ENCODE measurements around the gene TMEM45A. TPM values are rescaled to one million over a fixed set of nuclear protein-coding genes. Genes with fewer than 3 reads are reported as not detected.

The TMEM45A gene
- total RNA-seq, 1 experiment from 2014 or later = 10.1 TPM

GRCh38 chr3:100522125-100522524 is 29.7 kb downstream of the TMEM45A start:
- Histone ChIP-seq H2AK5ac (ENCODE audit: insufficient read length, low read length) (no peak overlapping the region), H3K4me1 (ENCODE audit: insufficient read depth, low read length) (no peaks in the 10 kb centered on the region), H3K9ac (ENCODE audit: extremely low read depth, insufficient read length, low read length) (no peak overlapping the region), H2BK5ac (ENCODE audit: insufficient read length, low read length) (no peak overlapping the region), H4K20me1 (ENCODE audit: control insufficient read depth, insufficient read depth, insufficient read length) (no peaks in the 10 kb centered on the region), H2BK20ac (ENCODE audit: low read depth, low read length, poor library complexity, severe bottlenecking) (no peak overlapping the region), H3K18ac (ENCODE audit: insufficient read length, low read depth, low read length) (no peak overlapping the region), H3K79me1 (ENCODE audit: insufficient read depth, low read depth, low read length, poor library complexity, severe bottlenecking) (no peaks in the 10 kb centered on the region), H2BK15ac (ENCODE audit: low read depth, low read length) (no peak overlapping the region), H4K5ac (ENCODE audit: insufficient read length, low read depth, low read length) (no peak overlapping the region), H3K14ac (ENCODE audit: insufficient read depth, low read length) (no peak overlapping the region), H2BK120ac (ENCODE audit: low read depth, low read length, poor library complexity, severe bottlenecking) (no peak overlapping the region), H3K27me3 (ENCODE audit: insufficient read depth, low read length) (no peaks in the 10 kb centered on the region), H2AFZ (ENCODE audit: low read length) (no peak overlapping the region), H4K91ac (ENCODE audit: insufficient read length, low read depth, low read length) (no peak overlapping the region), H2BK12ac (ENCODE audit: insufficient read length, low read depth, low read length) (no peak overlapping the region), H3K79me2 (ENCODE audit: insufficient read depth, low read length) (no peaks in the 10 kb centered on the region), H3K4me2 (ENCODE audit: insufficient read depth, insufficient read length, low read length) (no peak overlapping the region), H3K27ac (ENCODE audit: insufficient read length, low read depth, low read length) (no peak overlapping the region), H3K23me2 (ENCODE audit: insufficient read length, low read depth, low read length, poor library complexity, severe bottlenecking) (no peaks in the 10 kb centered on the region), H4K8ac (replicated peaks; ENCODE audit: insufficient read length, low read depth, low read length) (no peak overlapping the region), H3K23ac (ENCODE audit: insufficient read length, low read depth, low read length) (no peak overlapping the region), H3T11ph (ENCODE audit: low read length) (no peak overlapping the region), H3K56ac (ENCODE audit: insufficient read length, low read depth, low read length) (no peak overlapping the region), H3K4ac (ENCODE audit: low read depth, low read length) (no peak overlapping the region), H3K9me3 (ENCODE audit: control insufficient read depth, low read depth, low read length) (no peaks in the 10 kb centered on the region)
- WGBS (ENCODE audit: extremely low coverage, insufficient read length, low lambda C conversion rate) = no CpG with 5 or more reads among the region's 3 CpGs
- DNase-seq = no peak
- Mint-ChIP-seq H3K9me3 (no peaks in the 10 kb centered on the region; a peak in 1 of 5 replicates), H3K27me3 (ENCODE audit: low read depth) (no peaks in the 10 kb centered on the region), H3K4me3 (no peak overlapping the region), H3K27ac (no peak overlapping the region), H3K36me3 (ENCODE audit: insufficient read depth in 1 of 3, low read depth in 3 of 3) (peaks cover 0 to 10% (median 4%) of the 10 kb centered on the region in 3 experiments; a peak in 2 of 7 replicates), H3K4me1 (peaks cover 0 to 2% of the 10 kb centered on the region in 2 experiments; a peak in 1 of 4 replicates)
- TF ChIP-seq CTCF (conservative IDR thresholded peaks at IDR 0.05) = no peak
